Measurements from ENCODE around the gene GRK5.

Gene GRK5

DNA sequence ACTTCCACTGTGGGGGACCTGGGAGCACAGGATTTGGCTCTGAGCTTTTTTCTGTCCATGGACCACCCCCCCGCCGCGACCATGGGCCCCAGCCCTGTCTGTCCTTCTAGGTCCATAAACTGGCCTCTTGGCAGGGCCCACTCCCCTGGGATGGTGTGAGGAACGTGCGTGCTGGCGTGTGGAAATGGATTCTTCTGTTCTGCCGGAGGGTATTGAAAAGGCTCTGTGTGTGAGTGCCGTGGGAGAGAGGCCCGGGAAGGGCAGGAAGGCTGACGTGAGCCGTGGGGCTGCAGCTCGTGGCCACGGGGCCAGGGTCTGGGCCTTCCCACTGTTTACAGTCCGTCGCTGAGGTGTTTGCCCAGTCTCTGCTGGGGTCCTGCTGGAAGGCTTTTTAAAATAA lies 123.7 kb downstream of the GRK5 start:
- H3K4ac ChIP-seq (ENCODE audit: low read depth in 1 of 2, low read length in 2 of 2): no peak overlapping the region
- H3K9me3 ChIP-seq (ENCODE audit: control insufficient read depth, low read length): no peaks in the 10 kb centered on the region
- peaks cover 8% of the 10 kb centered on the region for H3K79me1 ChIP-seq (replicated peaks; ENCODE audit: low read length, poor library complexity, severe bottlenecking)
- H3K14ac ChIP-seq (ENCODE audit: low read length in 2 of 2): no peak overlapping the region
- no peak overlapping the region for H2BK120ac ChIP-seq (ENCODE audit: low read depth, low read length)
- H3K4me3 ChIP-seq (ENCODE audit: insufficient read depth in 1 of 2, low read depth in 1 of 2, low read length in 2 of 2): no peak overlapping the region
- no peaks in the 10 kb centered on the region for H3K27me3 ChIP-seq (ENCODE audit: control insufficient read depth in 1 of 2, insufficient read depth in 1 of 2, low read length in 2 of 2)
- peaks cover 3 to 12% of the 10 kb centered on the region in 2 experiments for H3K36me3 ChIP-seq (ENCODE audit: control insufficient read depth in 1 of 2, insufficient read depth in 2 of 2, low read depth in 1 of 2, low read length in 2 of 2)
- H2BK12ac ChIP-seq (ENCODE audit: low read length in 2 of 2): peak overlapping the region in 1 of 2 experiments; percentile 67
- no peak overlapping the region for H3K18ac ChIP-seq (ENCODE audit: low read depth in 1 of 2, low read length in 2 of 2)
- H3K23ac ChIP-seq (ENCODE audit: low read length in 2 of 2): no peak overlapping the region
- H2BK15ac ChIP-seq (ENCODE audit: low read depth, poor library complexity, severe bottlenecking): no peak overlapping the region
- no peak overlapping the region for H2AK5ac ChIP-seq (ENCODE audit: low read length, severe bottlenecking)
- WGBS: 96% methylated on average over 15 of the region's 15 CpGs
- H3K9ac ChIP-seq (ENCODE audit: low read length): peak overlapping the region; percentile 45
- peaks cover 12% of the 10 kb centered on the region for H3K4me1 ChIP-seq (ENCODE audit: control insufficient read depth, insufficient read depth, low read depth, low read length)
- H2AFZ ChIP-seq (ENCODE audit: low read depth, low read length): no peak overlapping the region
- DNase-seq: no peak
- H3K4me2 ChIP-seq (ENCODE audit: low read length, poor library complexity, severe bottlenecking): no peak overlapping the region
- no peak overlapping the region for H4K91ac ChIP-seq (ENCODE audit: low read length)
- no peak overlapping the region for H3K27ac ChIP-seq (ENCODE audit: low read length, poor library complexity, severe bottlenecking)
- H4K8ac ChIP-seq (ENCODE audit: low read length): peak overlapping the region; percentile 33
- H2BK5ac ChIP-seq (ENCODE audit: low read depth, low read length, poor library complexity, severe bottlenecking): no peak overlapping the region

DNA sequence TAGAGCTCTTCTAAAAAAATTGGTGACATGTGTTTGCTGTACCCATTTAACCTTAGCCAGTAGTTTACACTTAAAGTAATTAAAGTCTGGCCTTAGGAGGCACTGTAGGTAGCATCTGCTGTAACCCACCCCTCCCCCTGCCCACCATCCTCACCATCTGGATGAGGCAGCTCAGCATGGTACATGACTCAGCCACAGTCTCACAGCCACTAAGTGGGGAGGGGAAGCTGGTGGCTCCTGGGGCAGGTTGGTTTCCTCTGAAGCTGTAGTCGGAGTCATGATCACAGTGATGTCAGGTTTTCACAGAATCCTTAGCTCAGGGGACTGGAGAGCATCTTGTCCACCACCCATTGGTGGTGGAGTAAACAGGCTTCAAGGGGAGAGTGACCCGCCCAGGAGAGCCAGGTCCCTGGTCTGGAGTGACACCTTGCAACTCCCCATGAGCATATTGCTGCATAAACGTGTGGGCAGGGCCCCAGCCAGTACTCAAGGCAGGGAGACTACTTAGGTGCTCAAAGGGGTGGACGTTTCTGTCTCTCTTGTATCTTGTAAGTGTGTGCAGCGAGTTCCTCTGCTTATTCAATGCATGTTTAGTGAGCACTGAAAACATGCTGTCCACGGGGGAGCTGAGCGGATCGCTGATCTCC lies 125.9 kb downstream of the GRK5 start:
- peak; percentile 71 for DNase-seq
- Histone ChIP-seq H3K36me3 (ENCODE audit: control insufficient read depth in 1 of 2, insufficient read depth in 2 of 2, low read depth in 1 of 2, low read length in 2 of 2) (peaks cover 9 to 11% of the 10 kb centered on the region in 2 experiments), H3K4me2 (ENCODE audit: low read length, poor library complexity, severe bottlenecking) (no peak overlapping the region), H3K27ac (ENCODE audit: low read length, poor library complexity, severe bottlenecking) (no peak overlapping the region), H3K9me3 (ENCODE audit: control insufficient read depth, low read length) (no peaks in the 10 kb centered on the region), H2AFZ (ENCODE audit: low read depth, low read length) (no peak overlapping the region), H2BK5ac (ENCODE audit: low read depth, low read length, poor library complexity, severe bottlenecking) (no peak overlapping the region), H2AK5ac (ENCODE audit: low read length, severe bottlenecking) (peak overlapping the region; percentile 11), H2BK15ac (ENCODE audit: low read depth, poor library complexity, severe bottlenecking) (no peak overlapping the region), H4K8ac (ENCODE audit: low read length) (no peak overlapping the region), H2BK12ac (ENCODE audit: low read length in 2 of 2) (peak overlapping the region in 1 of 2 experiments; percentile 29), H3K18ac (ENCODE audit: low read depth in 1 of 2, low read length in 2 of 2) (no peak overlapping the region), H3K9ac (ENCODE audit: low read length) (no peak overlapping the region), H3K79me1 (replicated peaks; ENCODE audit: low read length, poor library complexity, severe bottlenecking) (peaks cover 7% of the 10 kb centered on the region), H3K4ac (ENCODE audit: low read depth in 1 of 2, low read length in 2 of 2) (no peak overlapping the region), H3K14ac (ENCODE audit: low read length in 2 of 2) (peak overlapping the region in 1 of 2 experiments; percentile 45), H4K91ac (ENCODE audit: low read length) (peak overlapping the region; percentile 34), H3K27me3 (ENCODE audit: control insufficient read depth in 1 of 2, insufficient read depth in 1 of 2, low read length in 2 of 2) (no peaks in the 10 kb centered on the region), H3K4me1 (ENCODE audit: control insufficient read depth, insufficient read depth, low read depth, low read length) (peaks cover 16% of the 10 kb centered on the region), H3K4me3 (ENCODE audit: insufficient read depth in 1 of 2, low read depth in 1 of 2, low read length in 2 of 2) (no peak overlapping the region), H3K23ac (ENCODE audit: low read length in 2 of 2) (no peak overlapping the region), H2BK120ac (ENCODE audit: low read depth, low read length) (no peak overlapping the region)
- 83% methylated on average over 8 of the region's 8 CpGs for WGBS

GRCh38 chr10:119335671-119336353 lies 128.4 kb downstream of the GRK5 start:
- H2AFZ ChIP-seq (ENCODE audit: low read depth, low read length): no peak overlapping the region
- peaks cover 9% of the 10 kb centered on the region for H3K79me1 ChIP-seq (replicated peaks; ENCODE audit: low read length, poor library complexity, severe bottlenecking)
- H2AK5ac ChIP-seq (ENCODE audit: low read length, severe bottlenecking): no peak overlapping the region
- no peaks in the 10 kb centered on the region for H3K27me3 ChIP-seq (ENCODE audit: control insufficient read depth in 1 of 2, insufficient read depth in 1 of 2, low read length in 2 of 2)
- WGBS: 30% methylated on average over 9 of the region's 10 CpGs
- H4K91ac ChIP-seq (ENCODE audit: low read length): no peak overlapping the region
- H3K4me3 ChIP-seq (ENCODE audit: insufficient read depth in 1 of 2, low read depth in 1 of 2, low read length in 2 of 2): no peak overlapping the region
- H3K23ac ChIP-seq (ENCODE audit: low read length in 2 of 2): no peak overlapping the region
- H3K4me2 ChIP-seq (ENCODE audit: low read length, poor library complexity, severe bottlenecking): no peak overlapping the region
- no peaks in the 10 kb centered on the region for H3K9me3 ChIP-seq (ENCODE audit: control insufficient read depth, low read length)
- no peak overlapping the region for H3K9ac ChIP-seq (ENCODE audit: low read length)
- peaks cover 22% of the 10 kb centered on the region for H3K4me1 ChIP-seq (ENCODE audit: control insufficient read depth, insufficient read depth, low read depth, low read length)
- H4K8ac ChIP-seq (ENCODE audit: low read length): peak overlapping the region; percentile 60
- peak overlapping the region in 1 of 2 experiments; percentile 44 for H2BK12ac ChIP-seq (ENCODE audit: low read length in 2 of 2)
- H3K4ac ChIP-seq (ENCODE audit: low read depth in 1 of 2, low read length in 2 of 2): no peak overlapping the region
- no peak overlapping the region for H3K27ac ChIP-seq (ENCODE audit: low read length, poor library complexity, severe bottlenecking)
- no peak overlapping the region for H3K14ac ChIP-seq (ENCODE audit: low read length in 2 of 2)
- peak; percentile 97 for DNase-seq
- peak overlapping the region in 1 of 2 experiments; percentile 72 for H3K18ac ChIP-seq (ENCODE audit: low read depth in 1 of 2, low read length in 2 of 2)
- H2BK5ac ChIP-seq (ENCODE audit: low read depth, low read length, poor library complexity, severe bottlenecking): no peak overlapping the region
- no peak overlapping the region for H2BK120ac ChIP-seq (ENCODE audit: low read depth, low read length)
- H2BK15ac ChIP-seq (ENCODE audit: low read depth, poor library complexity, severe bottlenecking): no peak overlapping the region
- peaks cover 6 to 9% of the 10 kb centered on the region in 2 experiments for H3K36me3 ChIP-seq (ENCODE audit: control insufficient read depth in 1 of 2, insufficient read depth in 2 of 2, low read depth in 1 of 2, low read length in 2 of 2)

DNA sequence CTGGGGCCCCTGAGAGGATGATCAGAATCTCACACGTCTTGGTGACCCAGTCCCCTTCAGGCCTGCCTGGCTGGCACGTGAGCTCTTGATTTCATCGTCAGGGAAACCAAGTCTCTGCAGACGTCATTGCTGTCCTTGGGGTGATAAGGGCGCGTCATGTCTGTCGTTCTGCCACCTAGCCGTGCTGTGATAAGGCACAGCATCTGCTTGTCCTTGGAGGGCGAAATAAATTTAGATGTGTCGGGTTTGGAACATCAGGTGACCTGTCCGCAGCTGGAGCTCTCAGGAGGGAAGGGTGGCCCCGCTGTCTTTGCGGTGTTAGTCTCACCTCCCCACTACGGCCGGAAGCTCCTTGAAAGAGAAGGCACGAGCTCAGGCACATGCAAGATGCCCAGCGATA lies 129.2 kb downstream of the GRK5 start:
- Histone ChIP-seq H3K27me3 (ENCODE audit: control insufficient read depth in 1 of 2, insufficient read depth in 1 of 2, low read length in 2 of 2) (no peaks in the 10 kb centered on the region), H2BK5ac (ENCODE audit: low read depth, low read length, poor library complexity, severe bottlenecking) (no peak overlapping the region), H2BK120ac (ENCODE audit: low read depth, low read length) (no peak overlapping the region), H4K91ac (ENCODE audit: low read length) (peak overlapping the region; percentile 57), H2AK5ac (ENCODE audit: low read length, severe bottlenecking) (no peak overlapping the region), H3K9ac (ENCODE audit: low read length) (no peak overlapping the region), H3K27ac (ENCODE audit: low read length, poor library complexity, severe bottlenecking) (no peak overlapping the region), H4K8ac (ENCODE audit: low read length) (peak overlapping the region; percentile 45), H3K4me3 (ENCODE audit: insufficient read depth in 1 of 2, low read depth in 1 of 2, low read length in 2 of 2) (no peak overlapping the region), H2BK15ac (ENCODE audit: low read depth, poor library complexity, severe bottlenecking) (no peak overlapping the region), H2BK12ac (ENCODE audit: low read length in 2 of 2) (peak overlapping the region in 1 of 2 experiments; percentile 75), H3K23ac (ENCODE audit: low read length in 2 of 2) (no peak overlapping the region), H2AFZ (ENCODE audit: low read depth, low read length) (no peak overlapping the region), H3K4me2 (ENCODE audit: low read length, poor library complexity, severe bottlenecking) (no peak overlapping the region), H3K79me1 (replicated peaks; ENCODE audit: low read length, poor library complexity, severe bottlenecking) (peaks cover 6% of the 10 kb centered on the region), H3K4me1 (ENCODE audit: control insufficient read depth, insufficient read depth, low read depth, low read length) (peaks cover 29% of the 10 kb centered on the region), H3K14ac (ENCODE audit: low read length in 2 of 2) (no peak overlapping the region), H3K18ac (ENCODE audit: low read depth in 1 of 2, low read length in 2 of 2) (peak overlapping the region in 1 of 2 experiments; percentile 8), H3K36me3 (ENCODE audit: control insufficient read depth in 1 of 2, insufficient read depth in 2 of 2, low read depth in 1 of 2, low read length in 2 of 2) (peaks cover 3 to 9% of the 10 kb centered on the region in 2 experiments), H3K9me3 (ENCODE audit: control insufficient read depth, low read length) (no peaks in the 10 kb centered on the region), H3K4ac (ENCODE audit: low read depth in 1 of 2, low read length in 2 of 2) (no peak overlapping the region)
- WGBS: 88% methylated on average over 17 of the region's 17 CpGs
- DNase-seq: no peak

All from mesenchymal stem cell (in vitro differentiated cells and primary cell).